Tibial nerve (tissue), 4 donors: ENCODE results near the gene KLC1.

Experiments used
- EP300 ChIP-seq, 2 donors: sonication (generic); formaldehyde crosslinking; IDR thresholded peaks; one replicate each; pipeline ENCODE4 v1.6.1; 2017; ENCODE audit warnings: antibody characterized with exemption in 2 of 2, mild to moderate bottlenecking in 1 of 2
- POLR2A ChIP-seq, 2 donors: fragments of 450-650 bp; IDR thresholded peaks; one replicate each; pipeline ENCODE4 v1.6.1; 2017; ENCODE audit warnings: antibody characterized with exemption in 2 of 2, mild to moderate bottlenecking in 2 of 2, moderate library complexity in 2 of 2
- TF ChIP-seq, protein P1 (sequence below), 5 experiments: fragments of 200-600 bp in 3 of 5; fragments of 450-650 bp in 2 of 5; sonication (generic) in 3 of 5; IDR thresholded peaks; one replicate each; pipeline ENCODE4 v1.5.1; 2016 to 2019; ENCODE audit warnings: antibody characterized with exemption in 5 of 5, mild to moderate bottlenecking in 3 of 5, moderate library complexity in 2 of 5

DNA sequence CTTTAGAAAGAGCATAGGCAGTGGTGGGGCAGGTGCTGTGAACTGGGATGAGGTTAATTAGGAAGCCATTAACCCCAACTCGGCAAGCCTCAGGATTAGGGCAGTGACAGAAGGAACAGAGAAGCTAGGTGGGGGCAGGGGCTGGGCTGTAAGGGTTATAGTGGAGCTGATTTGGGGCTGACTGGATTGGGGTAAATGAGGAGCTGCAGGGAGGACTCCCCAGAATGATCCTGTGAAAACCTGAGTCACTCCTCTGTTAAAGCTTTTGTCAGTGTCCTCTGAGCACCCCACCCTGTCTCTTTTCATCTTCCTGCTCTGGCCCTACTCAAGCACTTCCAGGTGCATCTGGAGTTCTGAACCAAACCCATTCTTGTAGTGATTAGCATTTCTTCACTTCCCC, 4.4 kb downstream of the KLC1 start:
- TF ChIP-seq POLR2A (IDR thresholded peaks at IDR 0.05) (no peak), EP300 (IDR thresholded peaks at IDR 0.05) (no peak)
- TF ChIP-seq, protein P1, sequence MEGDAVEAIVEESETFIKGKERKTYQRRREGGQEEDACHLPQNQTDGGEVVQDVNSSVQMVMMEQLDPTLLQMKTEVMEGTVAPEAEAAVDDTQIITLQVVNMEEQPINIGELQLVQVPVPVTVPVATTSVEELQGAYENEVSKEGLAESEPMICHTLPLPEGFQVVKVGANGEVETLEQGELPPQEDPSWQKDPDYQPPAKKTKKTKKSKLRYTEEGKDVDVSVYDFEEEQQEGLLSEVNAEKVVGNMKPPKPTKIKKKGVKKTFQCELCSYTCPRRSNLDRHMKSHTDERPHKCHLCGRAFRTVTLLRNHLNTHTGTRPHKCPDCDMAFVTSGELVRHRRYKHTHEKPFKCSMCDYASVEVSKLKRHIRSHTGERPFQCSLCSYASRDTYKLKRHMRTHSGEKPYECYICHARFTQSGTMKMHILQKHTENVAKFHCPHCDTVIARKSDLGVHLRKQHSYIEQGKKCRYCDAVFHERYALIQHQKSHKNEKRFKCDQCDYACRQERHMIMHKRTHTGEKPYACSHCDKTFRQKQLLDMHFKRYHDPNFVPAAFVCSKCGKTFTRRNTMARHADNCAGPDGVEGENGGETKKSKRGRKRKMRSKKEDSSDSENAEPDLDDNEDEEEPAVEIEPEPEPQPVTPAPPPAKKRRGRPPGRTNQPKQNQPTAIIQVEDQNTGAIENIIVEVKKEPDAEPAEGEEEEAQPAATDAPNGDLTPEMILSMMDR (IDR thresholded peaks at IDR 0.05) = no peak
